HCT116 (cell line): ENCODE measurements around the gene KIR3DL2. TPM values are rescaled to one million over a fixed set of nuclear protein-coding genes. Genes with fewer than 3 reads are reported as not detected.
"Not testable (repeated sequence)": the region's sequence is repeated elsewhere in the genome, so short reads cannot be mapped to it uniquely, and the experiment has no call there.

ENCODE experiments used
- ATAC-seq: fragments of 200-7000 bp; cut with Tn5 transposase; 2 replicates; pipeline ENCODE4 v1.9.1; 2020; ENCODE audit warnings: mild to moderate bottlenecking, moderate library complexity
- BruUV-seq: library from RNA; stranded (reverse); fragments of 400-500 nt; replicated peaks from 2 replicates; lab custom pipeline; 2021; lab: Mats Ljungman, UMichigan
- CTCF ChIA-PET: fragments of 300-600 bp; sonication (Branson Sonifier 250); formaldehyde crosslinking; loops from one replicate; lab custom pipeline; 2021; ENCODE audit warnings: antibody characterized with exemption; lab: Charles Lee
- POLR2A ChIA-PET: fragments of 300-600, 350-600 bp; sonication (Branson Sonifier 250); formaldehyde crosslinking; loops from one replicate; lab custom pipeline; 2021; ENCODE audit warnings: antibody characterized with exemption; lab: Charles Lee
- RAD21 ChIA-PET, 2 experiments: fragments of 300-600 bp; sonication (Branson Sonifier 250); formaldehyde crosslinking; loops; one replicate each; lab custom pipeline; 2023; ENCODE audit warnings: low total read pairs in 2 of 2; ENCODE audit not compliant: uncharacterized antibody in 2 of 2, unreplicated experiment in 2 of 2, low non-redundant PET in 1 of 2; lab: Charles Lee
- DNase-seq: peaks from one replicate; pipeline ENCODE4 v3.0.0-alpha.2; 2010; ENCODE audit warnings: low read depth, low spot score
- H2AFZ ChIP-seq: fragments of 200-600 bp; shearing (Covaris generic), sonication (generic); 2 replicates; pipeline ENCODE4 v1.6.1; 2017; ENCODE audit warnings: low read depth, mixed run types, mixed read lengths, antibody characterized with exemption, low read length; ENCODE audit not compliant: poor library complexity, severe bottlenecking
- H3K27ac ChIP-seq: 2 replicates; pipeline ENCODE4 v1.5.1; 2012; ENCODE audit warnings: low read depth, low read length
- H3K27me3 ChIP-seq: fragments of 200-600 bp; sonication (generic); 2 replicates; pipeline ENCODE4 v1.6.1; 2016; ENCODE audit warnings: mixed run types, low read length, mixed read lengths; ENCODE audit not compliant: insufficient read depth
- H3K36me3 ChIP-seq, 2 experiments: fragments of 200-500 bp in 1 of 2; fragments of 200-600 bp in 1 of 2; sonication (Bioruptor generic) in 1 of 2; sonication (generic) in 1 of 2; 2 replicates each; pipeline versions ENCODE4 v1.5.1 to v1.6.1; 2014 to 2016; ENCODE audit warnings: low read length in 2 of 2, inconsistent platforms in 1 of 2, mixed read lengths in 1 of 2, mixed run types in 1 of 2; ENCODE audit not compliant: insufficient read depth in 2 of 2, control insufficient read depth in 1 of 2
- H3K4me1 ChIP-seq, 2 experiments: fragments of 200-600 bp in 1 of 2; sonication (generic) in 1 of 2; 2 replicates each; pipeline versions ENCODE4 v1.5.1 to v1.6.1; 2012 to 2017; ENCODE audit warnings: low read length in 2 of 2, inconsistent platforms in 1 of 2, mild to moderate bottlenecking in 1 of 2, mixed read lengths in 1 of 2, mixed run types in 1 of 2, moderate library complexity in 1 of 2; ENCODE audit not compliant: insufficient read depth in 2 of 2, control insufficient read depth in 1 of 2
- H3K4me2 ChIP-seq: fragments of 200-600 bp; sonication (generic); 2 replicates; pipeline ENCODE4 v1.6.1; 2017; ENCODE audit warnings: mixed run types, low read length, mixed read lengths
- H3K4me3 ChIP-seq, 2 experiments: fragments of 200-600 bp in 1 of 2; sonication (generic) in 1 of 2; replicated peaks in 1 of 2; 2 replicates each; pipeline ENCODE4 v1.5.1; 2011 to 2016; ENCODE audit warnings: low read length in 2 of 2, control low read depth in 1 of 2, low read depth in 1 of 2, mild to moderate bottlenecking in 1 of 2, mixed read lengths in 1 of 2, mixed run types in 1 of 2
- H3K79me2 ChIP-seq: fragments of 200-600 bp; sonication (generic); 2 replicates; pipeline ENCODE4 v1.6.1; 2017; ENCODE audit warnings: mild to moderate bottlenecking, mixed run types, low read length, moderate library complexity, mixed read lengths; ENCODE audit not compliant: insufficient read depth
- H3K9ac ChIP-seq: fragments of 200-600 bp; sonication (generic); 2 replicates; pipeline ENCODE4 v1.6.1; 2016; ENCODE audit warnings: low read length, mixed read lengths
- H3K9me2 ChIP-seq: fragments of 200-600 bp; sonication (generic), shearing (Covaris generic); 2 replicates; pipeline ENCODE4 v1.6.1; 2017; ENCODE audit warnings: mixed run types, mild to moderate bottlenecking, moderate library complexity; ENCODE audit not compliant: insufficient read depth
- H3K9me3 ChIP-seq, 2 experiments: fragments of 200-500 bp in 1 of 2; fragments of 200-600 bp in 1 of 2; sonication (Bioruptor generic) in 1 of 2; sonication (generic) in 1 of 2; 2 replicates each; pipeline ENCODE4 v1.6.1; 2014 to 2017; ENCODE audit warnings: low read length in 2 of 2, mixed read lengths in 2 of 2, inconsistent platforms in 1 of 2, low read depth in 1 of 2, mild to moderate bottlenecking in 1 of 2, mixed run types in 1 of 2, moderate library complexity in 1 of 2; ENCODE audit not compliant: control insufficient read depth in 1 of 2, insufficient read depth in 1 of 2
- H4K20me1 ChIP-seq: fragments of 200-600 bp; sonication (generic), shearing (Covaris generic); 2 replicates; pipeline ENCODE4 v1.6.1; 2017; ENCODE audit warnings: mixed run types, mild to moderate bottlenecking, moderate library complexity; ENCODE audit not compliant: insufficient read depth
- intact Hi-C: fragments of 100-400 bp; cut with micrococcal nuclease; formaldehyde crosslinking; loops from 2 replicates; pipeline ENCODE4 v1.10.0; 2022
- total RNA-seq: library from RNA; stranded (reverse); gene quantifications from one replicate; pipeline ENCODE4 v1.2.1, GENCODE V29; 2021; ENCODE audit not compliant: unreplicated experiment

The KIR3DL2 gene
- total RNA-seq, 1 experiment from 2014 or later: not detected

GRCh38 chr19:54858476-54858875, 8.2 kb downstream of the KIR3DL2 start:
- POLR2A ChIA-PET, CTCF ChIA-PET, BruUV-seq, H2AFZ ChIP-seq, H3K36me3 ChIP-seq, H3K79me2 ChIP-seq, H3K4me3 ChIP-seq, H3K9ac ChIP-seq, H3K4me1 ChIP-seq, H3K4me2 ChIP-seq, H3K27ac ChIP-seq, ATAC-seq, H3K9me3 ChIP-seq, DNase-seq, RAD21 ChIA-PET, H4K20me1 ChIP-seq, H3K9me2 ChIP-seq: not testable (repeated sequence)
- H3K27me3 ChIP-seq: peaks cover 11% of the 10 kb centered on the region
- intact Hi-C loops: loop anchor here (10.0 kb wide), 1 partner anchor 84 kb away; no protein-coding TSS in a partner anchor

- H3K4me3 ChIP-seq, H2AFZ ChIP-seq, POLR2A ChIA-PET, H3K36me3 ChIP-seq, H3K4me1 ChIP-seq, BruUV-seq, H3K9me3 ChIP-seq, DNase-seq, CTCF ChIA-PET, RAD21 ChIA-PET, H3K9me2 ChIP-seq, H3K4me2 ChIP-seq, H4K20me1 ChIP-seq, H3K9ac ChIP-seq, H3K27ac ChIP-seq, H3K79me2 ChIP-seq, ATAC-seq: not testable (repeated sequence)
- intact Hi-C loops: loop anchor here (10.0 kb wide), 1 partner anchor 85 kb away; no protein-coding TSS in a partner anchor
- peaks cover 11% of the 10 kb centered on the region for H3K27me3 ChIP-seq
These were observed 9.2 kb downstream of the KIR3DL2 start for GRCh38 chr19:54859421-54859820.

GRCh38 chr19:54863459-54863858, 13.2 kb downstream of the KIR3DL2 start:
- H3K4me2 ChIP-seq, CTCF ChIA-PET, H3K36me3 ChIP-seq, H3K9me3 ChIP-seq, H3K4me3 ChIP-seq, H2AFZ ChIP-seq, H3K79me2 ChIP-seq, H4K20me1 ChIP-seq, RAD21 ChIA-PET, POLR2A ChIA-PET, H3K9ac ChIP-seq, H3K4me1 ChIP-seq, intact Hi-C loops, H3K27ac ChIP-seq, H3K9me2 ChIP-seq, ATAC-seq, BruUV-seq, DNase-seq: not testable (repeated sequence)
- H3K27me3 ChIP-seq: peaks cover 11% of the 10 kb centered on the region
